ENCODE measurements around the gene REV1. TPM values are rescaled to one million over a fixed set of nuclear protein-coding genes. Genes with fewer than 3 reads are reported as not detected.
"Not testable (repeated sequence)": the region's sequence is repeated elsewhere in the genome, so short reads cannot be mapped to it uniquely, and the experiment has no call there.

Gene REV1
- total RNA-seq, 1 experiment from 2014 or later = 96.3 TPM

DNA sequence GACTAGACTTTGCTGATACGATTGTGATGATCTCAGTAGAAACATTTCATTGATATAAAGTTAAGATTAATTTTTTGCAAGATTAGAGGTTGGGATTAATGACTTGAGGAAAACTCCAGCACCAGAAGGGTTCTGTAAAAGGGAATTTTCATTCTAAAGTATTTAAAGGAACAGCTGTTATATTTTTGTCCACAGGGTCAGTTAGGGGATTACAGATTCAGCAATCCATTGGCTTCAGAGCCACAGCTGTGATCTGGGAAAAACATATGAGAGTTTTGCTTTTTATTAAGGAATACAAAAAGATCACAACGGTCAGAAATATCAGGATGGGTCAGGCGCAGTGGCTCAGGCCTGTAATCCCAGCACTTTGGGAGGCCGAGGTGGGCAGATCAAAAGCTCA, 19.6 kb upstream of the REV1 start:
- Histone ChIP-seq H3K9me2 (replicated peaks; ENCODE audit: insufficient read depth, low read length) (no peaks in the 10 kb centered on the region), H3K4me1 (ENCODE audit: low read length) (peaks cover 13% of the 10 kb centered on the region), H4K20me1 (ENCODE audit: insufficient read depth, low read depth, low read length) (no peaks in the 10 kb centered on the region), H3K27ac (ENCODE audit: low read length) (no peak overlapping the region), H3K9ac (ENCODE audit: low read length) (no peak overlapping the region), H2AFZ (ENCODE audit: low read length) (no peak overlapping the region), H3K27me3 (ENCODE audit: low read length) (no peaks in the 10 kb centered on the region), H3K4me2 (ENCODE audit: low read depth, low read length, poor library complexity, severe bottlenecking) (no peak overlapping the region), H3K79me2 (ENCODE audit: low read length) (no peaks in the 10 kb centered on the region), H3K36me3 (ENCODE audit: insufficient read depth, low read length) (no peaks in the 10 kb centered on the region), H3K4me3 (ENCODE audit: low read length) (no peak overlapping the region), H3K9me3 (ENCODE audit: low read length) (no peaks in the 10 kb centered on the region)
- no peak for DNase-seq

DNA sequence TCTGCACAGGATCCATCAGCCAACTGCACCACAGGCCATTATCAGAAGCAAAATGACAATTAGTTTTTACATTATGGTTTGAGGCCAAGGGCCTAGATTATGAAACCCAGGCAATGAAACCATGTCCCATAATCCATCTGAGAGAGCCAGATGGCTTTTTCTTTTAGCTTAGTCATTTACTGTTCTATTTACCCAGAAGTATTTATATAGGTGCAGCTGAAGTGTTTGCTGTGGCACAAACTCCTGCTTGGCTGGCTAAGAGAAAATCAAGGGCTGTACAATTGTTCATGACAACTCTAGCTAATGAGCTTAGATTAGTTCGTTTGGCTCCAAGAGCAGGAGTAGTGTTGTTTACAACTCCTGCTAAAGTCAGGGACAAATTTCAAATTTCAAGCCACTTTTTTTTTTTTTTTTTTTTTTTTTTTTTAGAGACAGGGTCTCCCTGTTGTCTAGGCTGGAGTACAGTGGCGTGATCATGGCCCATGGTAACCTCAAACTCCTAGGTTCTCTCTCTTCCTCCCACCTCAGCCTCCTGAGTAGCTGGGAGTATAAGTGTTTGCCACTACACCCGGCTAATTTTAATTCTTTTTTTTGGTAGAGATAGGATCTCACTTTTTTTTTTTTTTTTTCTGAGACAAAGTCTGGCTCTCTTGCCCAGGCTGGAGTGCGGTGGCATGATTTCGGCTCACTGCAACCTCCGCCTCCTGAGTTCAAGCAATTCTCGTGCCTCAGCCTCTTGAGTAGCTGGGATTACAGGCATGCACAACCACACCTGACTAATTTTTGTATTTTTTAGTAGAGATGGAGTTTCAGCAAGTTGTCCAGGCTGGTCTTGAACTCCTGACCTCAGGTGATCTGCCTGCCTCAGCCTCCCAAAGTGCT, 18.4 kb upstream of the REV1 start:
- H3K9me2 ChIP-seq (replicated peaks; ENCODE audit: insufficient read depth, low read length) = no peaks in the 10 kb centered on the region
- no peak overlapping the region for H3K4me2 ChIP-seq (ENCODE audit: low read depth, low read length, poor library complexity, severe bottlenecking)
- H4K20me1 ChIP-seq (ENCODE audit: insufficient read depth, low read depth, low read length) = no peaks in the 10 kb centered on the region
- H3K79me2 ChIP-seq (ENCODE audit: low read length) = no peaks in the 10 kb centered on the region
- no peaks in the 10 kb centered on the region for H3K36me3 ChIP-seq (ENCODE audit: insufficient read depth, low read length)
- no peaks in the 10 kb centered on the region for H3K9me3 ChIP-seq (ENCODE audit: low read length)
- H3K27me3 ChIP-seq (ENCODE audit: low read length) = no peaks in the 10 kb centered on the region
- H3K9ac ChIP-seq (ENCODE audit: low read length) = no peak overlapping the region
- peaks cover 13% of the 10 kb centered on the region for H3K4me1 ChIP-seq (ENCODE audit: low read length)
- no peak overlapping the region for H3K4me3 ChIP-seq (ENCODE audit: low read length)
- no peak for DNase-seq
- no peak overlapping the region for H2AFZ ChIP-seq (ENCODE audit: low read length)
- H3K27ac ChIP-seq (ENCODE audit: low read length) = no peak overlapping the region

DNA sequence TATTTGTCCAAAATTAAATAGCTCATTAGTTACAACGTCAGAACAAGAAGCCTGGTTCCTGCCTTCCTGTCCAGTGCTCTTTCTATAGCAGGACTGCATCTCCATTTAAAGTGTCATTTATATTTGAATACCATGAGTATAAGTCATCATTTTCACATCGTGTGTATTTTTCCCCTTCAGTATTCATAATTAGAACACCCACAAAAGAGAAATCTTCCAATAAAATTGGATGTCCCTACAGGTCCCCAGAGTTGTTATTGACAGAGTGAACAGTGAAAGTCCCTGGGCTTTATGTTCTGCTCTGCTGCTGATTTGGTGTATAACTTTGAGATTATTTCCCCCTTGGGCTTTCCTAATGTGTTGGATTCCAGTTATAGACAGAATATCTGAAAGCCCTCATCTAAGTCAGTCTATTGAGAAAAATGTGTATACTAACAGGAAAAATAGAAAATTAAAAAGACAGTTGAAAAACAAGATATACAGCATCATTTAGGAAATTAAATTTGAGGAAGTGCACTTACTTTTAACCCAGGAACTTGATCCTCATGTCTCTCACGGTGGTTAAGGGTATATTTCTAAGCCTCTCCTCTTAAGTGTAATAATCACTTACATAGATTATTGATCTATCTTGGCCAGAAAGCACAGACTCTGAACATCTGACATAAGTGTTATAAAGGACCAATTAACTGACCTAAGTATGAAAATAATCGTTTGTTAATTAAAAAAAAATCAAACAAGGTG, 15.2 kb upstream of the REV1 start:
- no peaks in the 10 kb centered on the region for H3K9me3 ChIP-seq (ENCODE audit: low read length)
- no peaks in the 10 kb centered on the region for H3K9me2 ChIP-seq (replicated peaks; ENCODE audit: insufficient read depth, low read length)
- peaks cover 13% of the 10 kb centered on the region for H3K4me1 ChIP-seq (ENCODE audit: low read length)
- peak overlapping the region; percentile 15; the same call in 1 of the 2 replicates for H3K4me3 ChIP-seq (ENCODE audit: low read length)
- no peak overlapping the region for H3K27ac ChIP-seq (ENCODE audit: low read length)
- H4K20me1 ChIP-seq (ENCODE audit: insufficient read depth, low read depth, low read length) = no peaks in the 10 kb centered on the region
- H3K4me2 ChIP-seq (ENCODE audit: low read depth, low read length, poor library complexity, severe bottlenecking) = peak overlapping the region; percentile 38
- H2AFZ ChIP-seq (ENCODE audit: low read length) = peak overlapping the region; percentile 44
- H3K27me3 ChIP-seq (ENCODE audit: low read length) = no peaks in the 10 kb centered on the region
- no peak overlapping the region for H3K9ac ChIP-seq (ENCODE audit: low read length)
- no peaks in the 10 kb centered on the region for H3K79me2 ChIP-seq (ENCODE audit: low read length)
- no peaks in the 10 kb centered on the region for H3K36me3 ChIP-seq (ENCODE audit: insufficient read depth, low read length)
- DNase-seq = no peak

DNA sequence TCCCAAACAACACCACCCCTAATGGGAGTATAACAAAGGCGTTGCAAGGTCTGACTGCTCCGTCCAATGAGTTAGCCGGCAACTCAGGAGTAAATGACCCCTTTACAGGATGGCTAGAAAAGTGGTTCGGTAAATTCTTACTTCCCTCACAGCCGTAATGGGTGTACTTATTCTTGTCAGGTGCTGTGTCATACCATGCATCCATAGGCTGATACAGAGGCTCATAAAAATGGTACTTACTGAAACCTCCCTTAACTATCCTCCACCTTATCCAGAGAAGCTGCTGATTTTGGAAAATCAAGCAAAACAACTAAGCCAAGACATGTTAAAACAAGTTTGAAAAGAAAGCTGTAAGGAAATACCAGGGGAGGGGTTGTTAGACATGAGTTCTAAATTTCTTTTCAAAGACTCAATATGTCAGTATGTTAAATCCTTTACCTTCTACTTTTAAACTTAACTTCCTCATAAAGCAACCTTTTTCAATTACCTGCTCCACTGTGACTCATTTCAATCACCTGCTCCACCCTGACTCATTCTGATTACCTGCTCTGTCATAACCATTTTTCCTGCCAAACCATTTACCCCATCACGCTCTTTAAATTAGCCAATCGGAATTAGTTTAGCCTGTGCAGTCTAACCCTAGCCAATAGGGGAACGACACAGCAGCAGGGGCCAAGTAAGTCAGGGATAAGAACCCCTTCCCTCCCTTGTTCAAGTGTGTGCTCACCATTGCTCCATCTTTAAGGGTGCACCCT, 14.0 kb upstream of the REV1 start:
- H3K79me2 ChIP-seq (ENCODE audit: low read length); H3K9ac ChIP-seq (ENCODE audit: low read length); H3K4me2 ChIP-seq (ENCODE audit: low read depth, low read length, poor library complexity, severe bottlenecking); H2AFZ ChIP-seq (ENCODE audit: low read length); H3K27ac ChIP-seq (ENCODE audit: low read length); H3K4me3 ChIP-seq (ENCODE audit: low read length); H3K9me3 ChIP-seq (ENCODE audit: low read length); H3K9me2 ChIP-seq (replicated peaks; ENCODE audit: insufficient read depth, low read length); H4K20me1 ChIP-seq (ENCODE audit: insufficient read depth, low read depth, low read length); DNase-seq; H3K36me3 ChIP-seq (ENCODE audit: insufficient read depth, low read length); H3K27me3 ChIP-seq (ENCODE audit: low read length): not testable (repeated sequence)
- peaks cover 13% of the 10 kb centered on the region for H3K4me1 ChIP-seq (ENCODE audit: low read length)

DNA sequence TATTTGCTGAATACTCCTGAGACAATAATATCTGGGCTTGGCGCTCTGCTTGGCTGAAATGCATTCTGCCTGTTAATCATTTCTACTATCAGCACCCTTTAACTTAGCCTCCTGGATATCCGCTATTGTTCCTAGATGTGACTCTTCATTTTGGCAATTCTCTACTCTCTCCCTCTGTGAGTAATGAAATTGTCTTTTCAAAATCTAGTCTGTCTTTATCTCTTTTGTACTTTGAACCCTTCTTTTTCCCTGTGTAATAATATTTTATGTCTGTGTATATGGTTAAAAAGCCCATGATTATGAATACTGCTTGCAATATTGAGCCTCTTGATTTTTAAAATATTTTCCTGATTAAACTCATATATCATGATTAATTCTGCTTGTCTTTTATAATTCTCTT, 6.2 kb upstream of the REV1 start:
- no peaks in the 10 kb centered on the region for H3K36me3 ChIP-seq (ENCODE audit: insufficient read depth, low read length)
- H3K9ac ChIP-seq (ENCODE audit: low read length) = no peak overlapping the region
- DNase-seq = no peak
- no peaks in the 10 kb centered on the region for H3K27me3 ChIP-seq (ENCODE audit: low read length)
- H2AFZ ChIP-seq (ENCODE audit: low read length) = no peak overlapping the region
- no peak overlapping the region for H3K27ac ChIP-seq (ENCODE audit: low read length)
- no peak overlapping the region for H3K4me3 ChIP-seq (ENCODE audit: low read length)
- peaks cover 2% of the 10 kb centered on the region for H3K4me1 ChIP-seq (ENCODE audit: low read length)
- H4K20me1 ChIP-seq (ENCODE audit: insufficient read depth, low read depth, low read length) = no peaks in the 10 kb centered on the region
- H3K9me2 ChIP-seq (replicated peaks; ENCODE audit: insufficient read depth, low read length) = no peaks in the 10 kb centered on the region
- H3K79me2 ChIP-seq (ENCODE audit: low read length) = no peaks in the 10 kb centered on the region
- no peaks in the 10 kb centered on the region for H3K9me3 ChIP-seq (ENCODE audit: low read length)
- H3K4me2 ChIP-seq (ENCODE audit: low read depth, low read length, poor library complexity, severe bottlenecking) = no peak overlapping the region

DNA sequence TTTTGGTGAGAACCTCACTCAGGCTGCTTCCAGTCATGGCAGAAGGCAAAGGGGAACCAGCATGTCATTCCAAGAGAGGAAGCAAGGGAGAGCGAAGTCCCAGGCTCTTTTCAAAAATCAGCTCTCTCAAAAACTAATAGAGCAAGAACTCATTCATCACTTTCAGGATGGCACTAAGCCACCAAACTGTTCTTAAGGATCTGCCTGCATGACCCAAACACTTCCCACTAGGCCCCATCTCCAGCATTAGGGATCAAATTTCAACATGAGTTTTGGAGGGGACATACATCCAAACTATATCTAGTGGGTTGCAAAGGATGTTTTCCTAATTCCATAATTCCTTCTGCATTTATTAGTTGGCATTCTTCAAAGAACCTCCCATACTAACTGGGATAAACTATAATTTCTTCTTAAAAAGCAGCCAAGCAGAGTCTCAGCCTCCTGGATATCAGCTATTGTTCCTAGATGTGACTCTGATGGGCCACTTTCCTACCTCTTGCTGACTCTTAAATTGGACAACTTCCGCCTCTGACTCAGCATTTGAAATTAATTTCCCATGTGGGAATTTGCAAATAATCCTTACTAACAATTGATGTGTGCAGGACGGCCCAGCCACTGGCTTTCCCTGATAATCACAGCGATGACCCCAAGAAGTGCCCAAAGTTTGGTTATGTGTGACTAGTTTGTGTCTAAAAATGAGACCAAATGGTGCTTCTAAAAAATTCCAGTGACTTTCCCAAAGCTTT, 5.5 kb upstream of the REV1 start:
- Histone ChIP-seq H3K4me1 (ENCODE audit: low read length) (peaks cover 8% of the 10 kb centered on the region), H3K27me3 (ENCODE audit: low read length) (no peaks in the 10 kb centered on the region), H3K4me2 (ENCODE audit: low read depth, low read length, poor library complexity, severe bottlenecking) (no peak overlapping the region), H3K27ac (ENCODE audit: low read length) (no peak overlapping the region), H3K9me2 (replicated peaks; ENCODE audit: insufficient read depth, low read length) (no peaks in the 10 kb centered on the region), H3K79me2 (ENCODE audit: low read length) (no peaks in the 10 kb centered on the region), H3K9me3 (ENCODE audit: low read length) (no peaks in the 10 kb centered on the region), H3K4me3 (ENCODE audit: low read length) (no peak overlapping the region), H3K9ac (ENCODE audit: low read length) (no peak overlapping the region), H4K20me1 (ENCODE audit: insufficient read depth, low read depth, low read length) (no peaks in the 10 kb centered on the region), H2AFZ (ENCODE audit: low read length) (no peak overlapping the region), H3K36me3 (ENCODE audit: insufficient read depth, low read length) (no peaks in the 10 kb centered on the region)
- DNase-seq = no peak

DNA sequence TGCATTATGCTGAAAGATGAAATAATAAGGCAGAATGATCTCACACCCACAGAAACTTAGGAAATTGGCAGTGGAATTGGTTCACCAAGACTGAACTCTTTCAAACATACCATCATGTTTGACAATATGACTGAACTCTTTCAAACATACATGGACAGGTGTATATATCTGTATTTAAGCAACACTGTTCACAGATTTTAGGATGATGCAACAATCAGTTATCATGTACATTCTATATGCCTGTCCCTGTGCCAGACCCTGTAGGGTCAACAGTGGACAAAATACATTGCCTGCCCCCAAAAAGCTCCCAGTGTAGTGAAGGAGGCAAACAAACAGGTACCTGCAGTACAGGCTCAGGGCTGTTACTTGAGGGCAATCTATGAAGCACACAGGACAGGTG, 2.9 kb upstream of the REV1 start:
- H4K20me1 ChIP-seq (ENCODE audit: insufficient read depth, low read depth, low read length) = no peaks in the 10 kb centered on the region; the same call in 1 of the 2 replicates
- H3K9me2 ChIP-seq (replicated peaks; ENCODE audit: insufficient read depth, low read length) = no peaks in the 10 kb centered on the region
- H3K27ac ChIP-seq (ENCODE audit: low read length) = no peak overlapping the region
- H3K36me3 ChIP-seq (ENCODE audit: insufficient read depth, low read length) = no peaks in the 10 kb centered on the region
- H3K79me2 ChIP-seq (ENCODE audit: low read length) = peaks cover 11% of the 10 kb centered on the region
- no peaks in the 10 kb centered on the region for H3K9me3 ChIP-seq (ENCODE audit: low read length)
- H3K27me3 ChIP-seq (ENCODE audit: low read length) = no peaks in the 10 kb centered on the region
- H3K4me3 ChIP-seq (ENCODE audit: low read length) = no peak overlapping the region
- no peak for DNase-seq
- no peak overlapping the region for H3K9ac ChIP-seq (ENCODE audit: low read length)
- peaks cover 11% of the 10 kb centered on the region for H3K4me1 ChIP-seq (ENCODE audit: low read length)
- no peak overlapping the region for H2AFZ ChIP-seq (ENCODE audit: low read length)
- no peak overlapping the region for H3K4me2 ChIP-seq (ENCODE audit: low read depth, low read length, poor library complexity, severe bottlenecking)

All from Karpas-422 (cell line).